ENCODE measurements around the gene TFPT.

DNA sequence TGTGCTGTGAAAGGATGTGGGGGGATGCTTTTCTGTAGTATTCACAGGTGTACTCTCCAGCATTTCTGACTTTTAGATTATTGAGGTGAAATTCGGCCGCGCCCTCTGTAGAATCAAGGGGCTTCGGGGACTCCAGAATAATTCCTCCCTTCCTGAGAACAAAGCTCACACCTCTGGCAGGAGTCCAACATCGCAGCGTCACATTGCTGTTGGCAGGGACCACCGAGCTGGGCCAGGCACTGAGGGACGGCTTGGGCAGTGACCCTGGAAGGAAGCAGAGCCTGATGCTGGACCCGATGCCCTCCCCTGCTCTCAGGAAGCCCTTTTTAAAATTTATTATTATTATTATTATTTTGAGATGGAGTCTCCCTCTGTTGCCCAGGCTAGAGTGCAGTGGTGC lies 40.6 kb downstream of the TFPT start:
- TF ChIP-seq, protein P1, sequence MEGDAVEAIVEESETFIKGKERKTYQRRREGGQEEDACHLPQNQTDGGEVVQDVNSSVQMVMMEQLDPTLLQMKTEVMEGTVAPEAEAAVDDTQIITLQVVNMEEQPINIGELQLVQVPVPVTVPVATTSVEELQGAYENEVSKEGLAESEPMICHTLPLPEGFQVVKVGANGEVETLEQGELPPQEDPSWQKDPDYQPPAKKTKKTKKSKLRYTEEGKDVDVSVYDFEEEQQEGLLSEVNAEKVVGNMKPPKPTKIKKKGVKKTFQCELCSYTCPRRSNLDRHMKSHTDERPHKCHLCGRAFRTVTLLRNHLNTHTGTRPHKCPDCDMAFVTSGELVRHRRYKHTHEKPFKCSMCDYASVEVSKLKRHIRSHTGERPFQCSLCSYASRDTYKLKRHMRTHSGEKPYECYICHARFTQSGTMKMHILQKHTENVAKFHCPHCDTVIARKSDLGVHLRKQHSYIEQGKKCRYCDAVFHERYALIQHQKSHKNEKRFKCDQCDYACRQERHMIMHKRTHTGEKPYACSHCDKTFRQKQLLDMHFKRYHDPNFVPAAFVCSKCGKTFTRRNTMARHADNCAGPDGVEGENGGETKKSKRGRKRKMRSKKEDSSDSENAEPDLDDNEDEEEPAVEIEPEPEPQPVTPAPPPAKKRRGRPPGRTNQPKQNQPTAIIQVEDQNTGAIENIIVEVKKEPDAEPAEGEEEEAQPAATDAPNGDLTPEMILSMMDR (IDR thresholded peaks at IDR 0.05): no peak
- TF ChIP-seq POLR2A (IDR thresholded peaks at IDR 0.05): no peak
